GM21825 (cell line): ENCODE data around the gene FADS2.

Source experiments
- ATAC-seq: cut with Tn5 transposase; IDR thresholded peaks from one replicate; pipeline ENCODE4 v1.9.1; 2021; ENCODE audit warnings: mild to moderate bottlenecking, moderate library complexity; ENCODE audit not compliant: unreplicated experiment

The FADS2 gene

GRCh38 chr11:61883327-61883726, 55.2 kb downstream of the FADS2 start:
- ATAC-seq = no peak

GRCh38 chr11:61883947-61884346, 55.8 kb downstream of the FADS2 start:
- ATAC-seq = no peak

DNA sequence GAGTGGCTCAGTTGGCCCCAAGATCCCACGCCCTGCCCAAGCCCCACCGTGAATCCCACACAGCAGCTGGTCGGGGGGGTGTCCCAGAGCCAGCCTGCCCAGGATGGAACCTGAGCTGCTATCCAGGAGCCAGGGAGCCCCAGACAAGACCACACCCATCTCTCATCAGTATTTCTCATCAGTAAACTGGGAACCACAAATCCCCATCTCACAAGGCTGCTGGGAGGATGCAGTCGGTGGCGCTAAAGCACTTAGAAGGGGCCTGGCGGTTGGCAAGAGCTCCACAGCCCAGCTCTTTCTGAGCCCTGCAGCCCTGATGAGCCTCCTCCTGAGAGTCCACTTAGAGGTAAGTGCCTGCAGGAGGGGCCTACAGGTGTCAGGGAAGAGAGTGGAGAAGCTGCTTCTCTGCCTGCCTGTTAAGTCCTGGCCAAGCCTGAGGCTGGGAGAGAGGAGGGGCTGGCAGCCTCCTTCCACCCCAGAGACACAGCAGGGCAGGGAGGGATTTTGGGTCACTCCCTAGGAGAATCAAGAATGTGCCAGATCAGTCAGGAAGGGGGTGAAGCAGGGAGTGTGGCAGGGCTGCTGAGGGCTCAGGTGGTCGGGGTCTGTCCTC, 57.2 kb downstream of the FADS2 start:
- ATAC-seq = no peak

- ATAC-seq = no peak
Measured at GRCh38 chr11:61885784-61886580, 57.9 kb downstream of the FADS2 start.

DNA sequence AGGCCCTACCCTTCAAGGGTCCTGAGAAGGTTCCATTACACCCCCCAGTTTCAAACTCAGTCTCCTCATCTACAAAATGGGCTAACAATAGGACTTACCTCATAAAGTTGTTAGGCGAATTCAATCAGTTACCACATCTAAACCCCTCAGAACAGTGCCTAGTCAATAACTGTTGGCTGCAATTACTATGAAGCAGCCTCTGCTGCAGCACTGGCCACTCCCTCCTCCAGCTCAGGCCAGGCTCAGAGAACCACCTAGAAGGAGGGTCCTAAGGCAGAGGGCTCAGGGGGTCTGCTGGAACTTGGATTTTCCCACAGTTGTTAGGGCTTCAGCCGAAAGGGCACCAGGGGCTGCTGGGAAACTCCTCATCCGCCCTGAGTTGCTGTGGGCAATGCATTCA, 58.5 kb downstream of the FADS2 start:
- no peak for ATAC-seq

DNA sequence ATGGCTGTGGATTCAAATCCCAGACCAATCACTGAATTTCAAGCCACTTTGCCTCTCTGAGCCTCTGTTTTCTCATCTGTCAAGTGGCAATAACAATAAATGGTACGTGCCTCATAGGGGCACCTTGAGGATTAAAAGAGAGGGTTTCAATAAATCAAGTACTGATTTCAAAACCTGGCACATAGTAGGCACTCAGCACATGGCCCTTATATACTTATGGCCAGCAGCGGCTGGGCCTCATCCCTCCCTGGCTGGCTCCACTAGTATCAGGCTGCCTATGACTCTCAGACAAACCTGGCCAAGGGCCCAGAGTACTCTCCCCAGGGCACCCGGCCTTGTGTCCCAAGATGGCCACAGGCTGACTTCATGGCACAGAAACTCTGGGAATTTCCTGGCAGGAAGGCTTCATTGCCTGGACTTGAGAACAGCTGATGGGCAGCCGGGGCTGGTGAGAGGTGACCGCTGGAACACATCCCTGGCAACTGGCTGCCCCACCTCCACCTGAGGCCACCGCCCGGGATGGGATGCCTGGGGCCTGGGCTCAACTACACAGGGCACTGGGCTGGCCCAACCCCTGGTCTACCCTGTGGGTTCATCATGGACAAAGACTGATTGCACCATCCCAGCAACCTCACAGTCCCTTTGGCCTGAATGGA, 59.9 kb downstream of the FADS2 start:
- no peak for ATAC-seq

GRCh38 chr11:61888590-61888989, 60.5 kb downstream of the FADS2 start:
- no peak for ATAC-seq

DNA sequence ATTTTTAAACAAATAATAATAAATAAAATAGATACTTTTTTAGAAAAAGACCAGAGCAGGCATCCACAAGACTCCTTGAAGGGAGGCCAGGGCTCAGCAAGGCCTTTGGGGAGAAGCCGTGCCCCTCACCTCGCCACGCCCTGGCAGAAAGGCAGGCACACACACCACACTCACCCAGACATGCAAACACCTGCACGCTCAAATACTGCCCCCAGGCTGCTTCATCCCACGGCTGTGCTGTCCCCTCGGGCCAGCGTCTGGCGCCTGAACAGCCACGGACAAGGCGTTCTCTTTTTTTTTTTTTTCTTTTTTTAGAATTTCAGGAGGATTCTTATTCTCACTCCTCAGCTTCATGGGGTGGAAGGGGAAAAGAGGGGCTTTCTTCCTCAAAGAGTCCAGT, 61.7 kb downstream of the FADS2 start:
- ATAC-seq = no peak

DNA sequence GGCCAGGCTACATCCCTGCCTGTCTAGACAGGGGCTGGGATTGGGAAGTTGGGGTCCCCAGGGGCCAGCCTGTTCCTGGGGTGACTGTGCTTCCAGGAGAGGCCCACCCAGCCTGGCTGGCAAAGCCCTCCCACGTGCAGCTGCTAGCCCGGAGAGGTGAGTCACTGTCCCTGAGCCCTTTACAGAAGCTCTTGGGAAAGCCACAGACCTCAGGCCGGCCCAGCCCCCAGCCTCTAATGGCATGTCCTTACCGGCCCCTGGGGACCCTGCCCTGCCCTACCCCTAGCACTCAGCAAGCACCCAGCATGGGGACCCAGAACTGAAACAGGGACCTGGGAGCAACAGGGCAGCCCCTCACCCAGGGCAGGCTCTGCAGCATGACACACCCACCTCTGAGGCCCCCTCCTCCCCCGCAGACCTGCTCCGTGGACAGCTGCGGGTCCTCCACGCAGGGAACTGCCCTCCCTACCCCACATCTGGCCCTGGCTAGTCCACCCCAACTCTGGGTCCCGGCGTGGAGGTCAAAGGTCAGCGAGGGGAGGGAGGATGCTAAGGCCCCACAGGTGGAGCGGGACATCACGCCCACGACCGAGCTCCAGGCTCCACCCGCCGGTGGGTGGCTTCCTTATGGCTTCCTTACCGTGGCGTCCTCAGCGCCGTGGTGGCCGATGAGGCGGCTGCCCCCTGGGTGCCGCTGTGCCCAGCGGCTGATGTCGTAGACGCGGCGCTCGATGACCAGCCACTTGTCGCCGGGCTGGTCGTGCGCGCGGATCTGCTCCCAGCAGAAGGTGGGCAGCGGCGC, 62.6 kb downstream of the FADS2 start:
- ATAC-seq = peak; percentile 17

DNA sequence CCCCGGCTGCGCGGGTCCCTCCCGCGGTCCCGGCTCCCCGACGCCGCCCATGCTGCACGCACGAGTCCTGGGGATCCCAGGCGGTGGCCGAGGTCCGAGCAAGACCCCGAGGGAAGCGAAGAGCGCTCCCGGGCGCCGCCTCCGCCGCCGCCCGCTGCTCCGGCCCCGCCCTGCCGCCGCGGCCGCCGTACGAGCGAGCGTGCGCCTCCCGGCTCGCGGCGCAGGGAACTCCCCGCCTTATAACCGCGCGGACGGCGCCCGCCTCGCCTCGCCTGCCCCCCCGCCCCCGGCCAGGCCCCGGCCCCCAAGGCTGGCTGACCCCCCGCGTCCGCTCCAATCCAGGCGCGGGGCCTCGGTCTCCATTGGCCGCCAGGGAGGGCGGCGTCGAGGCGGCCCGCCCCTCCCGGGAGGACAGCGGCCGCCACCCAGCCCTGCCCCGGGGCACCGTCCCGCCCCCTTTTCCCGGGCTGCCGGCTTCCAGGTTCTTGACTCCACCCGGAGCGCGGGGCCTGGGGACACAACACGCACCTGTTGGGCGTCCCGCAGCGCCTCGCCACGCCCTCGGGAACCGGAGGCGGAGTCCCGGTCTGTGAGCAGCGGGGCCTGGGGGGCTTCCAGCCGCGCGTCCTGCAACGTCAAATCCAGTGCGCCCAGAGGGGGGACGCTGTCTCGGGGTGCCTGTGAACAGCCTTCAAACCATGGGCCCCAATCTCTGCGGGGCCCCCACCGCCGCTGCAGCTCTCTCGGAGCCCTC, 63.4 kb downstream of the FADS2 start, which contains the start of gene FADS3:
Gene FADS3 (minus strand): TSS at position 215 of the 754 bp plus-strand sequence. CDS start 164 bp downstream, at position 51.
- peak; percentile 51 for ATAC-seq

- ATAC-seq = peak; percentile 38
Measured at GRCh38 chr11:61892085-61892370, 63.9 kb downstream of the FADS2 start.

DNA sequence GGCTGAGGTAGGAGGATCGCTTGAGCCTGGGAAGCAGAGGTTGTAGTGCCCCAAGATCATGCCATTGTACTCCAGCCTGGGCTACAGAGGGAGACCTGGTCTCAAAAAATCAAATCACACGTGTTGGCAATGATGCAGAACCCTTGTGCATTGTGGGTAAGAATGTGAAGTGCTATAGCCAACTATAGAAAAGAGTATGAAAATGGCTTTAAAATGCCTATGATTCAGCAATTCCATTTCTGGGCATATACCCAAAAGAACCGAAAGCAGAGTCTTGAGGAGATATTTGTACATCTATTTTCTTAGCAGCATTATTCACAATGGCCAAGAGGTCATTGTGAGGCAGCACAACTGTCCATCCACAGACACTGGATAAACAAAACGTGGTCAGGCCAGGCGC, 65.9 kb downstream of the FADS2 start:
- ATAC-seq = no peak

GRCh38 chr11:61895046-61895717, 67.1 kb downstream of the FADS2 start:
- ATAC-seq = no peak

DNA sequence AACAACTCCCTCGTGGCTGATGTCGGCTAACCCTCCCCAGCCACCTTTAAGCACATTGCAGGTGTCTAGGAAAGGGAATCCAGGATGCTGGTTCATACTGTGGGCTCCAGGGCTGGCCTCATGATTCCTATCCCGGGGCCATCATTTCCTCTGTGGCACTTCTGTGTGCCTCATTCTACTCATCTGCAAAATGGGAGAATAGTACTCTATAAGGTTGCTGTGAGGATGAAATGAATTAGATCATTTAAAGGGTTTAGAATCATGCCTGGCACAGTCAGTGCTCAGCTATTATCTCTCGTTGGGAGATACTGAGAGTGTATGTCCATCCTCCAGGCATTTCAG, 67.6 kb downstream of the FADS2 start:
- no peak for ATAC-seq

DNA sequence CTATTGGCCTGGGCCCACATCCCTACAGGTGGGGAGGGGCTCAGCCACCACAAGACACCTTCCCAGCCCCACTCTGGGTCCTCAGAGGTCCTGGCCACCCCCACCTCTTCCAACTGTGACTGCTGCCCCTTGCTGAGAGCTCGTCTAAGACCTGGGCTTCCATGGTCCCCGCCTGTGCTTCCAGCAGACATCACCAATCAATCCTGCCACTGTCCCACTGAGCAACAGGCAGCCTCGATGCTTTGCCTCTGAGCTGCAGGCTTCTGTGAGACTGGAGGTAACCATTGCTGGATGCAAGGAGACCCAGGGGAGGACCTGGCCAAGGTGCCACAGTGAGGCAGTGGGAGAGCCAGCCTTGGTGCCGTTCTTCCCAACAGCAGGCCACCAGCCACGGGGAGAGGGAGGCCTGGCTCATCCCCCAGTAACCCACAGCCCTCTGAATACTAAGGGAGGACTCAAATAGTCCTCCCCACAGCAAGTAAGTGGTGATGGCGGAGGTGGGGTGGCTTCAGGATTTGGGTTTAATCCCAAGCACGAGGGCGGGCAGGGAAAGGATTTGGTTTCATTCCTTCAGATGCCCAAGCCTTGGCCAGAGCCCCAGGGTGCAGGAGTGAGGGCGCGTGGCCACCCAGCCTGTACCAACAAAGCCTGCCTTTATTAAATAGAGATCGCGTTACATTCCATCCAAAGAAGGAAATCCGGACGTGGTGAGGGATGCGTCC, 68.7 kb downstream of the FADS2 start:
- ATAC-seq = no peak

- peak; percentile 43 for ATAC-seq
Measured at GRCh38 chr11:61897387-61898246, 69.5 kb downstream of the FADS2 start.

- ATAC-seq = no peak
Measured at GRCh38 chr11:61898247-61898582, 70.1 kb downstream of the FADS2 start.

DNA sequence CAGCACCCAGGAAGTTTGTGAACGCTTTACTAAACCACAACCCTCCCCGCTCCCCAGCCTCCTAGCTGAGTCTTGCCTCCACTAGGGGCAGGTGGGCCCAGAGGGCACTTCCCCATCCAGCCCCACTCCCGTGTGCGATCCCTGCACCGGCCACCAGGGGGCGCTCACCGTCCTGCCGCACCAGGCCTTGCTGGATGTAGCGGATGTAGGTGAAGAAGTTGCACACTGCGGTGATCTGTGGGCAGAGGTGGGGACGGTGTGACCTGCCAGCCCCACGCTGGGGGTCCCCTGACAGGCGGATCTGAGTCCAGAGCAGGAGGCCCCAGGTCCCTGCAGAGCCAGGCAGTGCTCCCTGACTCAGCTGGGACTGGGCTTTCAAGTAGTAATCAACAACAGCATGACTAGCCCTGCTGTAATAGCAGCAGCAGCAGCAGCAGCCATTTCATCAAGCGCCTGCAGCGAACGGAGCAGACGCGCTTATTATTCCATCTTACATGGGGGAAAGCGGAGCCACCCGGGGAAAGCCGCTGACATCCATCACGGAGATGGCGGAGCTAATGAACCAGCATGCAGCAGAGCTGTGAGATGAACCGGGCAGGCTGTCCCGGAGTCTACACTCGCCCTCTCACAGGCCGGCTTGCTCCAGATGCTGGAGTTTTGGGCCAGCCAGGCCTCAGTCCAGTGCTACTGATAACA, 71.2 kb downstream of the FADS2 start:
- peak; percentile 64 for ATAC-seq
